NOMO-1 treated with DMSO at 0.1 percent for 48 hours (cell line): ENCODE measurements around the gene CUBN.

Experiments
- DNase-seq: peaks from one replicate; lab custom pipeline; 2025; ENCODE audit not compliant: unreplicated experiment; lab: John Stamatoyannopoulos, UW

Gene CUBN

GRCh38 chr10:17109046-17109445 lies 20.6 kb downstream of the CUBN start:
- peak; percentile 6 for DNase-seq

GRCh38 chr10:17106991-17107390 lies 22.6 kb downstream of the CUBN start:
- DNase-seq: peak; percentile 15

GRCh38 chr10:17101910-17102266 lies 27.7 kb downstream of the CUBN start:
- no peak for DNase-seq

GRCh38 chr10:17101257-17101909 lies 28.2 kb downstream of the CUBN start:
- DNase-seq: no peak

GRCh38 chr10:17100586-17100985 lies 29.0 kb downstream of the CUBN start:
- DNase-seq: no peak

GRCh38 chr10:17098012-17098411 lies 31.6 kb downstream of the CUBN start:
- no peak for DNase-seq

GRCh38 chr10:17094844-17095243 lies 34.8 kb downstream of the CUBN start:
- no peak for DNase-seq

GRCh38 chr10:17092986-17093803 lies 36.4 kb downstream of the CUBN start:
- no peak for DNase-seq

- no peak for DNase-seq
Observed at GRCh38 chr10:17092216-17092944, 37.2 kb downstream of the CUBN start.

GRCh38 chr10:17088118-17088806 lies 41.3 kb downstream of the CUBN start:
- no peak for DNase-seq

- DNase-seq: no peak
Observed at GRCh38 chr10:17086865-17087367, 42.7 kb downstream of the CUBN start.

GRCh38 chr10:17085011-17085725 lies 44.4 kb downstream of the CUBN start:
- no peak for DNase-seq

GRCh38 chr10:17084258-17084657 lies 45.4 kb downstream of the CUBN start:
- no peak for DNase-seq

- peak; percentile 23 for DNase-seq
Observed at GRCh38 chr10:17081431-17081830, 48.2 kb downstream of the CUBN start.

GRCh38 chr10:17077890-17078289 lies 51.7 kb downstream of the CUBN start:
- DNase-seq: no peak

GRCh38 chr10:17077346-17077781 lies 52.2 kb downstream of the CUBN start:
- DNase-seq: no peak

GRCh38 chr10:17076626-17077345 lies 52.8 kb downstream of the CUBN start:
- DNase-seq: no peak

GRCh38 chr10:17075533-17076359 lies 53.9 kb downstream of the CUBN start:
- DNase-seq: peak; percentile 92

GRCh38 chr10:17074541-17074847 lies 55.1 kb downstream of the CUBN start:
- no peak for DNase-seq
